DLD1 (cell line): ENCODE results near the gene ERICH6B.

Source experiments
- in situ Hi-C: cut with HindIII; loops from 2 replicates; pipeline ENCODE4 v1.10.0; 2017; ENCODE audit warnings: low sequenced_read_pairs

The ERICH6B gene

DNA sequence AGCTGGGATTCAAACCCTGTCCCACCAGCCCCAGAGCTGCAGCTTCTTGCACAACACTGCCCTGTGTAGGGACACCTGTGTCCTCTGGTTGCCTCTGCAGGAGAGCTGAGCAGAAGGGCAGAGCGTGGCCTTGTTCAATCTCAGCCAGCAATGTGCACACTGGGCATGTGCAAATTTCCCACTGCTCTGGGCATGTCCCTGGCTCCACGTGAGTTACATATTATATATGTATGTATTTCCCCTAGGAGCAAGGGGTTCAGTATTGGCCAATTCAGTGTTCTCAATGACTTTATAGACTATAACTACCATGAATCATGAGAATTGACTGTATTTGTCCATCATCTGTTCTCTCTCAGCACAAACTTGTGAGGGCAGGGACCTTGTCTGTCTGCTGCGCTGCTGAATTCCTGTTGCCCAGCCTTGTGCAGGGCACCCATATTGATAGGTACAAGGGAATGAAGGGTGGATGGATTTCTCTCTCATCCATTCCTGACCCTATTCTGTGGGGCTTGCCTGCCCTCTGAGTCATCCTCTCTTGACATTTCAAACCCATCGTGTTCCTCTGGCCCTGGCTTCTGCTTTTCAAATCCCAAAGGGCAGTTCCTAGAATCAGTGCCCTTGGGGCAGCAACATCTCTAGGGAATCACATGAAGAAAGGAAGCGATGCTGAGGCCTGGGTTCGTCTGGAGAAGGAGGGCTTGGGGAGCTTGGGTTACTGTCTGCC, 69.7 kb downstream of the ERICH6B start:
- in situ Hi-C loops: no loop called here

- in situ Hi-C loops: no loop called here
Measured at GRCh38 chr13:45544520-45544919, 71.0 kb downstream of the ERICH6B start.

GRCh38 chr13:45542878-45543277, 72.7 kb downstream of the ERICH6B start:
- in situ Hi-C loops: no loop called here

DNA sequence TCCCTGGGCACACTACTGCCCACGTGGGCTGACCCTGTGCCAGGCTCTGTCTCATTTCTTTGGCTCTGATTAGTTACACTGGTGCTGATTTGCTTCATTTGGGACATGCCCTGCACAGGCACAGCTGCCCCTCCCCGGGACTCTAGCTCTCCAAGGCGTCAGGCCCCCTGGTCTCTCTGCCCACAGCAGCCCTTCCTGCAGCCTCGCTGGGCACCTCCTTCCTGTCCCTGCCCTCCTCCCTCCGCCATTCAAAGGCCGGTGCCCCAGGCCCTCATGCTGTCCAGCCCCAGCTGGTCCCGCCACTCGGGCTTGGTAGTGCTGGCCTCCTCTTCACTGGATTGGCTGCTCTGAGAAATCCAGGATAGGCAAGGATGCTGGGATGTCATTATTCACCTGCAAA, 73.1 kb downstream of the ERICH6B start:
- in situ Hi-C loops: no loop called here

- in situ Hi-C loops: no loop called here
Measured at GRCh38 chr13:45541806-45542205, 73.7 kb downstream of the ERICH6B start.

DNA sequence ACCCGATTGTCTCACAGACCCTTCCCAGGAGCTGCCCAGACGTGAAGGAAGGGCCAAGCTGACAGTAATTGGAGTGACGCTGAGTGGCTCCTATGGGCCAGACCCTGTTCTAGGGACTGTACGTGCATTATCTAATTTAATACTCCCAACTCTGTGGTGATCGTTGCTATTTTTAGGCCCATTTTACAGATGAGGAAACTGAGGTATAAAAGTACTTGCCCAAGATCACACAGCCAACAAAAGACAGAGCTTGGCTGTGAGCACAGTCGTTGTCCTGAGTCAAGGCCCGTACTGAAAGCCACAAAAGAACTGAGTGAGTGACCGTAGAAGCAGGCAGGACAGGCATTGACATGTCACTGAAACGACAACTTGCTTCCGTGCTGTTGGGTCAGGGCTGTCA, 74.7 kb downstream of the ERICH6B start:
- in situ Hi-C loops: no loop called here

GRCh38 chr13:45540195-45540594, 75.3 kb downstream of the ERICH6B start:
- in situ Hi-C loops: no loop called here

GRCh38 chr13:45538382-45538781, 77.2 kb downstream of the ERICH6B start:
- in situ Hi-C loops: no loop called here

- in situ Hi-C loops: no loop called here
Measured at GRCh38 chr13:45537516-45537915, 78.0 kb downstream of the ERICH6B start.

- in situ Hi-C loops: no loop called here
Measured at GRCh38 chr13:45536224-45536623, 79.3 kb downstream of the ERICH6B start.

- in situ Hi-C loops: no loop called here
Measured at GRCh38 chr13:45534604-45535003, 80.9 kb downstream of the ERICH6B start.

DNA sequence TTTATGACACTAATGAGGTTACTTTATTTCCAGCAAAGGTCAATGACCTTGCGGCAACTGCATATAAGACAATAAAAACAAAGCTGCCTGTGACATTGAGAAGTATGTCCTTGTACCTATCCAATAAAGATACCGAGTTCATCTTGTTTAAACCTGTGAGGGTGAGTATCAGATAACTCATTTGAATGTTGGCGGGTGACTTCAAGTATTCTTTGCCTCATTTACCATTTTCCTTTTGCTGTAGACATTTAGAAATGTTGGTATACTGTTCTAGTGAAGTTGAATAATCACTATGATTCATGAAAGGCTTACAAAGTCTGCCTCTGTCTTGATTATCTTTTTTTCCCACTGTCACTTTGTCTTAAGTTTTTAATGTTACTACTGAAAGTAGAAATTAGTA, 85.8 kb downstream of the ERICH6B start:
- in situ Hi-C loops: no loop called here

DNA sequence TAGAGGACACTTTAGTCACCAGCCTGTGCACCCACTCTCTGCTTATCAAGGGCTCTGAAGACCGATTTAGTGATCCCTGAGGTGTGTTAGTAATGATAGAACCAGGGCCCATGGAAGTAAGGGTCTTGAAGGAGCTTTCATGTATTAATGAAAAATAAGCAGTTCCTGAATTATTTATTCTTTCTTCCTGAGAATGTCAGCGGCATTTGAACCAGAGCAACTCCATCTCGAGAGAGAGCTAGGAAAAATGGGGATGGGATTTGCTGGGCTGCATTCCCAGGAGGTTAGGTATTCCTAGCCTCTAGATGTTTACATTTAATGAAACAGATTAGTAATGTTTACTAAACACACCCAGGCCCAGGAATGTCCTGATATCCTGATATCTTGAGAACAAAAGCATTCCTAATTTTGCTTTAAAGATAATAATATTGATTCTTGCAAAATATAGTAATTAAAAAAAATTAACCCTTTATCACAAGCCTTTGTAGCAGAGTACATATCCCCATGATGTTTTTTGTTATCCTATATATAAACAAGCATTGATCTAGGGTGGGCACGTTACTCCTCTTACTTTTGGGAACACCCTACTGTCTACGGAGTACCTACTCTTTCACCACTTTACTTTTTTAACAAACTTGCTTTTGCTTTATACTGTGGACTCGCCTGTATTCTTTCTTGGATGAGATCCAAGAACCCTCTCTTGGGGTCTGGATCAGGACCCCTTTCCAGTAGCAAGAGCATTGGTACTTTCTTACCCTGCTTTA, 87.7 kb downstream of the ERICH6B start:
- in situ Hi-C loops: no loop called here

- in situ Hi-C loops: no loop called here
Measured at GRCh38 chr13:45522571-45522970, 93.0 kb downstream of the ERICH6B start.

DNA sequence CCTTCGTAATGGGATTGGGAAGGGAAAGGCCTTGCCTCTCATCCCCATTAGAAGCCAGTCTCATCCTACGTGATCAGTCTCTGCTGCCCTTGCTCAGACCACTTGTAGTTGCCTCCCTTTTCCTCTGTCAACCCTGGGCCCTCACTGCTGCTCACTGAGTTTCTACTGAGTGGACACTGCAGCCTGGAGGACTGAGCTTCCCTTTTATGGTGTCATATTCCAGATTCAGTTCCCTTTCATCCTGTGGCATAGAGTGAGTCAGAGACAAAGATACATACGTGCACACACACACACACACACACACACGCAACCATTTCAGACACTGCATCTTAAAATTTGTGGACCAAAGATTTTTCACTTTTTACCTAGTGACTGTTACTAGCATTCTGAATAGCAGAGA, 94.2 kb downstream of the ERICH6B start:
- in situ Hi-C loops: no loop called here

DNA sequence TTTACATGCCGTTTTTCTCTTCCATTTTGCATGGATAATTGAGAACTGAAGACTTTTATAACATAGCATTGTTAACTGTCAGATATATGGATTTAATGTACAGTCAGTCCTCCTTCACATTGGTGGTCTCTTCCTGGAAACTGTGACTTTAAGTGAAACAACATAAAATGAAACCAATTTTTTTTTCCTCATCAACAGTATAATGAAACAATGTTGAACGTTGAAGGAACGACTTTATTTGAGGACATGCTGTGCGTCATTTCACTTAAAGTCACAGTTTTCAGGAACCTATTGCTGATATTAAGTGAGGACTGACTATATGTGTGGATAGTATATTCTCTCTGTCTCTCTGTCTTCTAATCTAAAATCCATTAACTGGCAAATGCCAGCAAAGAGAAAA, 96.0 kb downstream of the ERICH6B start:
- in situ Hi-C loops: no loop called here

GRCh38 chr13:45518525-45519245, 96.9 kb downstream of the ERICH6B start:
- in situ Hi-C loops: no loop called here

GRCh38 chr13:45516757-45517156, 98.8 kb downstream of the ERICH6B start:
- in situ Hi-C loops: no loop called here

GRCh38 chr13:45512098-45512496, 103.4 kb downstream of the ERICH6B start:
- in situ Hi-C loops: no loop called here

DNA sequence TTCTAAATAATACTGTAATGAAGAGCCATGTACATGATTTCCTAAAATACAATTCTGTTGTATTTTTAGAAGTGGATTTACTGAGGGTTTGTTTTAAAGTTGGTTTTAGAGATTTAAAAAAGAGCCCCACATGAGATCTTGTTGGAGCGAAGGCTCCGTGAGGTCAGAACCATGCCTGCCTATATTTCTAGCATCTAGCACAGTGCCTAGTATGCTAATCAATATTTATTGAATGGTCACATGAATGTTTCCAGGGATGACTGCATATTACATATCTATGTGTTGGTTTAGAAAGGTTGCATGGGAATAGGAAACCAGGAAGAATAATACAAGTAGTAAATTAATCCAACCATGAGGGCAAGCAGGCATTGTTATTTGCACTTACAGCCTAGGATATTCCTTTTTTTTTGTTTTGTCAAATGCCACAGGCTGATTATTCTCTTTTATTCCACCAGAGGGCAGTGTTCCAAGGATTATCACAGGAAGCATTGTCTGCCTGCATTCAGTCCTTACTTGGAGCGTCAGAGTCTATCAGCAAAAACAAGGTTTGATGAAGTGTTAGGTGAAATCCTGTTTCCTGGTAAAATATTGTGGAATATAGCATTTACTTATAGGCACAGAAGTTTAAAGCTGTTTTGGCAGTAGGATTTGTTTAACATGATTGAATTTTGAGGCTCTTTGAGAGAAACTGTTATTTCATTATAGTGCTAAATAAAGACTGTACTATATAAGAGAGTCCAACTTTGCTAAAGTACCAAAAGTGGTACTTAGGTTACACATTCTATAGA, 104.0 kb downstream of the ERICH6B start:
- in situ Hi-C loops: no loop called here

GRCh38 chr13:45510672-45511071, 104.9 kb downstream of the ERICH6B start:
- in situ Hi-C loops: no loop called here
